Activated CD4-positive, alpha-beta T cell treated with anti-CD3 and anti-CD28 coated beads, Interleukin-10, Interleukin-2, amounts not matched to agents 100 ng/mL and 50 ng/mL, durations not matched to agents 16 hours and 8 hours (primary cell): ENCODE results near the gene INTS6.

Experiments
- DNase-seq: peaks from one replicate; pipeline ENCODE4 v3.0.0-alpha.2; 2020

Gene INTS6

GRCh38 chr13:51341791-51342190 is 111.0 kb downstream of the INTS6 start:
- no peak for DNase-seq

GRCh38 chr13:51341232-51341631 is 111.6 kb downstream of the INTS6 start:
- DNase-seq: no peak

- no peak for DNase-seq
Measured at GRCh38 chr13:51339952-51340732, 112.7 kb downstream of the INTS6 start.

- DNase-seq: no peak
Measured at GRCh38 chr13:51339354-51339753, 113.5 kb downstream of the INTS6 start, which contains the start of gene SERPINE3. SERPINE3 (plus strand) TSS chr13:51339691; CDS start chr13:51341092, 1,401 bp downstream.

- no peak for DNase-seq
Measured at GRCh38 chr13:51336746-51337145, 116.1 kb downstream of the INTS6 start.

- DNase-seq: no peak
Measured at GRCh38 chr13:51333826-51334225, 119.0 kb downstream of the INTS6 start.

- no peak for DNase-seq
Measured at GRCh38 chr13:51333421-51333820, 119.4 kb downstream of the INTS6 start.

- no peak for DNase-seq
Measured at GRCh38 chr13:51332566-51333361, 120.1 kb downstream of the INTS6 start.

- no peak for DNase-seq
Measured at GRCh38 chr13:51331354-51331861, 121.4 kb downstream of the INTS6 start.

- DNase-seq: no peak
Measured at GRCh38 chr13:51330791-51331190, 122.0 kb downstream of the INTS6 start.

GRCh38 chr13:51329606-51330005 is 123.2 kb downstream of the INTS6 start:
- no peak for DNase-seq

GRCh38 chr13:51328488-51328887 is 124.3 kb downstream of the INTS6 start:
- DNase-seq: no peak

GRCh38 chr13:51327961-51328360 is 124.9 kb downstream of the INTS6 start:
- no peak for DNase-seq

- no peak for DNase-seq
Measured at GRCh38 chr13:51326777-51327176, 126.1 kb downstream of the INTS6 start.

- DNase-seq: no peak
Measured at GRCh38 chr13:51325837-51326236, 127.0 kb downstream of the INTS6 start.

GRCh38 chr13:51324714-51325420 is 128.0 kb downstream of the INTS6 start:
- no peak for DNase-seq

- no peak for DNase-seq
Measured at GRCh38 chr13:51323824-51324511, 128.9 kb downstream of the INTS6 start.

GRCh38 chr13:51322826-51323225 is 130.0 kb downstream of the INTS6 start:
- DNase-seq: no peak

GRCh38 chr13:51321836-51322235 is 131.0 kb downstream of the INTS6 start:
- no peak for DNase-seq

GRCh38 chr13:51318876-51319275 is 134.0 kb downstream of the INTS6 start:
- no peak for DNase-seq

GRCh38 chr13:51318015-51318414 is 134.8 kb downstream of the INTS6 start:
- no peak for DNase-seq

- no peak for DNase-seq
Measured at GRCh38 chr13:51317262-51317661, 135.6 kb downstream of the INTS6 start.

GRCh38 chr13:51313619-51314018 is 139.2 kb downstream of the INTS6 start:
- DNase-seq: no peak
